ENCODE results near the gene RAB4A.
A peak's percentile ranks its signal among the peaks of the same experiment; 100 is the strongest.

The RAB4A gene

DNA sequence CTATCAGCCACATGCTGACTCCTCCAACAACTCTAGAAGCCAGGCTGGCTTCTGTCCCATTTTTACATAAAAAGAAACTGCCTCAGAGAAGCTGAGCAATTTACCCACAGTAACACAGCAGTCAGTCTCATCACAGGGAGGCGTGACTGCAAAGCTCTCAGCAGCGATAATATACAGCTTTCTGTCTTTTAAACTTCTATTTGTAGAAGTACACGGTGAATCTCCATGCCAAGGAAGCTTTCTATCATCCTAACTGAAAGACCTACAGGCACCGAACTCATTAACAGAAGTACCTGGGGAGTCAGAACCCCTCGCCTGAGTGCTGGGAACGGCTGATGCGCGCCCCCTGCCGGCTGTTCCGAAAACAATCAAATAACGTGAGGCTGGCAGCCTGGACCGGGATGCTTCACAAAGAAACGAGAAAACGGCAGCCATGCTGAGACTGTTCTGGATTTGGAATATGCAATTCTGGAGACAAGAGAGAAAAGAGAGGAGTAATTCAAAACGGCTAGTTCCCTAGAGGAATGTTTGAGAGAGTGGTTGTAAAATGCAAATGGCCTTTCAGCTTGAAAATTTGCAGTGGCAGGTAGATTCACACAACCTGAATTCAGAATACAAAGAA lies 43.5 kb upstream of the RAB4A start:
- DNase-seq (ENCODE audit: low read depth) = peak; percentile 86
- TF ChIP-seq, protein P1, sequence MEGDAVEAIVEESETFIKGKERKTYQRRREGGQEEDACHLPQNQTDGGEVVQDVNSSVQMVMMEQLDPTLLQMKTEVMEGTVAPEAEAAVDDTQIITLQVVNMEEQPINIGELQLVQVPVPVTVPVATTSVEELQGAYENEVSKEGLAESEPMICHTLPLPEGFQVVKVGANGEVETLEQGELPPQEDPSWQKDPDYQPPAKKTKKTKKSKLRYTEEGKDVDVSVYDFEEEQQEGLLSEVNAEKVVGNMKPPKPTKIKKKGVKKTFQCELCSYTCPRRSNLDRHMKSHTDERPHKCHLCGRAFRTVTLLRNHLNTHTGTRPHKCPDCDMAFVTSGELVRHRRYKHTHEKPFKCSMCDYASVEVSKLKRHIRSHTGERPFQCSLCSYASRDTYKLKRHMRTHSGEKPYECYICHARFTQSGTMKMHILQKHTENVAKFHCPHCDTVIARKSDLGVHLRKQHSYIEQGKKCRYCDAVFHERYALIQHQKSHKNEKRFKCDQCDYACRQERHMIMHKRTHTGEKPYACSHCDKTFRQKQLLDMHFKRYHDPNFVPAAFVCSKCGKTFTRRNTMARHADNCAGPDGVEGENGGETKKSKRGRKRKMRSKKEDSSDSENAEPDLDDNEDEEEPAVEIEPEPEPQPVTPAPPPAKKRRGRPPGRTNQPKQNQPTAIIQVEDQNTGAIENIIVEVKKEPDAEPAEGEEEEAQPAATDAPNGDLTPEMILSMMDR (IDR thresholded peaks at IDR 0.05; ENCODE audit: low read depth, low read length) = peak; percentile 61
- TF ChIP-seq, protein P2, sequence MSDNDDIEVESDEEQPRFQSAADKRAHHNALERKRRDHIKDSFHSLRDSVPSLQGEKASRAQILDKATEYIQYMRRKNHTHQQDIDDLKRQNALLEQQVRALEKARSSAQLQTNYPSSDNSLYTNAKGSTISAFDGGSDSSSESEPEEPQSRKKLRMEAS (IDR thresholded peaks at IDR 0.05; ENCODE audit: low read depth, low read length) = no peak
- peak; percentile 54; the same call in 1 of the 2 replicates for TF ChIP-seq MYC (IDR thresholded peaks at IDR 0.05; ENCODE audit: low read depth, low read length)
- H3K4me3 ChIP-seq (ENCODE audit: low read depth, low read length) = no peak overlapping the region

DNA sequence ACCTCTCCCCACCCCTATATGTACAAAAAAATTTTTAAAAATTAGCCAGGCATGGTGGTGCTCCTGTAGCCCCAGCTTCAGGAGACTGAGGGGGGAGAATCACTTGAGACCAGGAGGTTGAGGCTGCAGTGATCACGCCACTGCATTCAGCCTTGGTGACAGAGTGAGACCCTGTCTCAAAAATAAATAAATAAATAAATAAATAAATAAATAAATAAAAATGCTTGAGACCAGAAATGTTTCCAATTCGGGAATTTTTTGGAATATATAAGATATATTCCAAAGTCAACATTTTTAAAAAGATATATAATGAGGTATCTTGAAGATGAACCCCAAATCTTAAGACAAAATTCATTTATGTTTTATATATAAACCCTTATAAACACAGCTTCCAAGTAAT lies 42.4 kb upstream of the RAB4A start:
- DNase-seq (ENCODE audit: low read depth) = no peak
- TF ChIP-seq, protein P2 (IDR thresholded peaks at IDR 0.05; ENCODE audit: low read depth, low read length) = no peak
- TF ChIP-seq MYC (IDR thresholded peaks at IDR 0.05; ENCODE audit: low read depth, low read length) = no peak
- no peak for TF ChIP-seq POLR2A (IDR thresholded peaks at IDR 0.05; ENCODE audit: extremely low read depth, insufficient read length)
- TF ChIP-seq, protein P1 (IDR thresholded peaks at IDR 0.05; ENCODE audit: low read depth, low read length) = no peak
- no peak overlapping the region for H3K4me3 ChIP-seq (ENCODE audit: low read depth, low read length)

DNA sequence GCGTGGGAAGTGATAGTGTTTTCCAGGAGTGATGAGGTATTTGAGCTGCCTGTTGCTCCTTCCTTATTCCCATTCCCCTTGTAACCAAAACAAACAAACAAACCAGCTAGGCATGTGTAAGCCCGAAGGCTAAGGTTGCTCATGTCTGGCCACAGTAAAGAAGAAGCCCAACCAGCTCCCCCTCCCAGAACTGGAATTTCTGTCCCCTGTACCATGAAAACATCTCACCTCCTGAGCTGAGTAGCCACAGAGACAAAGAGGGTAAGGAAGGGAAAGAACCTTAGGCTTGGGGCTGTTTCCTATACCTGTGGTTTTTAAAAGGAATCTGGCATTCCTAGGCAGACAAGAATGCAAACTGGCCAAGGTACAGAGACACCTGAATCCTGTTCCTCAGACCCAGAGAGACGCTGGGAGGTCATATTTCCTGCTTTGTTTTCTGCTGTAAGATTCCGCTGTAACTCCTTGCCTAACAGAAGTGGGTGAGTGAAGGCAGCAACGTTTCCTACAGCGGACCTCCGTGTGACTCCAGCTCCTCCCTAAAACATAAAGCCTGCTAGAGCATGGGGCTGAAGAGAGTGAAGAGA lies 41.7 kb upstream of the RAB4A start:
- H3K4me3 ChIP-seq (ENCODE audit: low read depth, low read length) = no peak overlapping the region
- TF ChIP-seq, protein P1 (IDR thresholded peaks at IDR 0.05; ENCODE audit: low read depth, low read length) = no peak
- TF ChIP-seq POLR2A (IDR thresholded peaks at IDR 0.05; ENCODE audit: extremely low read depth, insufficient read length) = no peak
- TF ChIP-seq MYC (IDR thresholded peaks at IDR 0.05; ENCODE audit: low read depth, low read length) = no peak
- TF ChIP-seq, protein P2 (IDR thresholded peaks at IDR 0.05; ENCODE audit: low read depth, low read length) = no peak
- peak; percentile 48 for DNase-seq (ENCODE audit: low read depth)

DNA sequence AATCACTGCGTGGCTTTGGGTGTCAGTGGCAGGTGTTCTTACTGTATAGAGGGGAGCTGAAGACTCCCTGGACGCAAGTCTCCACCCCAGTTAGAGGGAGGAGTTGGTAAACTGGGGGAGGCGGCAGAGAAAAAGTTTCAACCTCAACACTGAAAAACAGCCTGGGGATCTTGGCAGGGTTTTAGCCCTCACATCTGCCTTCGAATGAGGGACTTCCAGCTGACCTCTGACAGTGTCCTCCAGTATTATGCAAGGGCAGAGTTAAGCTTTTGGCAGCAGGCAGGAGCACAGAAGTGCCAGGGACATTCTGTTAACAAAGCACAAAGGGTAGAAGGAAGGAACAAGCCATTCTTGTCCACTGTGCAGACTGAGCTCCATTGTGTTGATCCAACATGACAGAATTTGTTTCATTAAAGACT lies 41.2 kb upstream of the RAB4A start:
- H3K4me3 ChIP-seq (ENCODE audit: low read depth, low read length) = no peak overlapping the region
- TF ChIP-seq, protein P1 (IDR thresholded peaks at IDR 0.05; ENCODE audit: low read depth, low read length) = no peak
- TF ChIP-seq POLR2A (IDR thresholded peaks at IDR 0.05; ENCODE audit: extremely low read depth, insufficient read length) (no peak), MYC (IDR thresholded peaks at IDR 0.05; ENCODE audit: low read depth, low read length) (no peak)
- TF ChIP-seq, protein P2 (IDR thresholded peaks at IDR 0.05; ENCODE audit: low read depth, low read length) = no peak
- DNase-seq (ENCODE audit: low read depth) = peak; percentile 52

DNA sequence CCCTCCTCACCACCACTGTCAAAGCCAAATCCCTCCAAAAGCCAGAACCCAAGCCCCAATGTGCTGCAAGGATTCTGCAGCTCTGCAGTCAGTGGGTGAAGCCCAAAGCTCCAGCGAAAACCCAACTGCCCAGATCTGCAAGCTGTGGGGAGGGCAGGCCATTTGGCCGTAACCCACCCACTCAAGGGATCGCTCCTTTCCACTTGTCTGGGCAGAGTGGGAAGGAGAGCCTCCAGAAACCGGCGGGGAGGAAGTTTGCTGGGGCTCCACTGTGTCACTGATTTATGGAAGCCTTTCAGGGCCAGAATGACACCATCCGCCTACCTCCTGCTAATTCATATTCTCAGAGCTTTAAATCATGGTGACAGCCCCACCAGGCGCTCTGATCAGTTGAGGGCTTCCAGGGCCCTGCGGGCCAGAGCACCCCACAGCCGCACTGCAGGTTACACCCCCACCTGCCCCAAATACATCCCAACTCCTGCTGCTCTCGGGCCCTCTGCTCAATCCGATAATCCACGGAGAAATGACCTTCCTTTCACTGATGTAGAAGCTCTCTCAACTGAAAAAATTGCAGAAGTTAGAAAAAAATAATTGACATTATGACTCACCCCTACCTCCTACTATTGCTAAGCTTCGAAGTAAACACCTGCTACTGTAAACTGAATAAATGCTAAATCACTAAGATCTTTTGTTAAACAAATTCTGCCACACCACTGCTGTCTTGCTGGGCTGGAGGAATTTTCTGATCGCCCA lies 40.6 kb upstream of the RAB4A start:
- no peak overlapping the region for H3K4me3 ChIP-seq (ENCODE audit: low read depth, low read length)
- DNase-seq (ENCODE audit: low read depth) = peak; percentile 58
- TF ChIP-seq, protein P1 (IDR thresholded peaks at IDR 0.05; ENCODE audit: low read depth, low read length) = no peak
- TF ChIP-seq, protein P2 (IDR thresholded peaks at IDR 0.05; ENCODE audit: low read depth, low read length) = no peak
- TF ChIP-seq POLR2A (IDR thresholded peaks at IDR 0.05; ENCODE audit: extremely low read depth, insufficient read length) = no peak
- no peak for TF ChIP-seq MYC (IDR thresholded peaks at IDR 0.05; ENCODE audit: low read depth, low read length)
